Measurements from ENCODE around the gene GAGE10.

- TF ChIP-seq CTCF (conservative IDR thresholded peaks at IDR 0.05; ENCODE audit: low read depth in 2 of 2): no peak
- no peak for TF ChIP-seq POLR2AphosphoS5 (IDR thresholded peaks at IDR 0.05; ENCODE audit: low read depth)
Measured at GRCh38 chrX:49257074-49257790, 46.2 kb upstream of the GAGE10 start.

All from GM23338 (cell line).